Smooth muscle cell (in vitro differentiated cells): ENCODE measurements around the gene BRSK1. TPM values are rescaled to one million over a fixed set of nuclear protein-coding genes. Genes with fewer than 3 reads are reported as not detected.

Experiments
- DNase-seq: peaks from one replicate; lab custom pipeline; 2025; ENCODE audit not compliant: unreplicated experiment; lab: John Stamatoyannopoulos, UW
- H2AFZ ChIP-seq: fragments of 200-600 bp; sonication (generic); 2 replicates; pipeline ENCODE4 v1.6.0; 2016; ENCODE audit warnings: antibody characterized with exemption, low read depth, mild to moderate bottlenecking
- H3F3A ChIP-seq: fragments of 200-600 bp; sonication (generic); 2 replicates; pipeline ENCODE4 v1.6.0; 2017; ENCODE audit warnings: antibody characterized with exemption, low read depth
- H3K27ac ChIP-seq: fragments of 200-600 bp; sonication (generic); 2 replicates; pipeline ENCODE4 v1.5.1; 2016; ENCODE audit warnings: low read depth, mild to moderate bottlenecking
- H3K27me3 ChIP-seq: fragments of 200-600 bp; sonication (generic); 2 replicates; pipeline ENCODE4 v1.6.1; 2016; ENCODE audit warnings: low read depth, mild to moderate bottlenecking
- H3K36me3 ChIP-seq: fragments of 200-600 bp; sonication (generic); 2 replicates; pipeline ENCODE4 v1.5.1; 2016; ENCODE audit warnings: low read depth
- H3K4me1 ChIP-seq: fragments of 200-600 bp; sonication (generic); 2 replicates; pipeline ENCODE4 v1.5.1; 2016; ENCODE audit warnings: low read depth
- H3K4me2 ChIP-seq: fragments of 200-600 bp; sonication (generic); 2 replicates; pipeline ENCODE4 v1.6.0; 2016; ENCODE audit warnings: mild to moderate bottlenecking
- H3K4me3 ChIP-seq: fragments of 200-600 bp; sonication (generic); 2 replicates; pipeline ENCODE4 v1.5.1; 2016; ENCODE audit warnings: mild to moderate bottlenecking
- H3K79me2 ChIP-seq: fragments of 200-600 bp; sonication (generic); 2 replicates; pipeline ENCODE4 v1.6.0; 2016; ENCODE audit warnings: low read depth, mild to moderate bottlenecking
- H3K9ac ChIP-seq: fragments of 200-600 bp; sonication (generic); 2 replicates; pipeline ENCODE4 v1.6.0; 2016; ENCODE audit warnings: low read depth
- H3K9me3 ChIP-seq: fragments of 200-600 bp; sonication (generic); replicated peaks from 2 replicates; pipeline ENCODE4 v1.5.1; 2016; ENCODE audit warnings: low read depth
- H4K20me1 ChIP-seq: fragments of 200-600 bp; sonication (generic); 2 replicates; pipeline ENCODE4 v1.6.0; 2016; ENCODE audit warnings: low read depth
- CTCF ChIP-seq: fragments of 200-600 bp; sonication (generic); IDR thresholded peaks from 2 replicates; pipeline ENCODE4 v1.5.1; 2017; ENCODE audit warnings: borderline replicate concordance, mild to moderate bottlenecking, antibody characterized with exemption; ENCODE audit not compliant: insufficient read depth, poor library complexity, severe bottlenecking
- WGBS: methylation state at CpG from one replicate; pipeline ENCODE4 v1.1.7; 2016; ENCODE audit warnings: low lambda C conversion rate; 5-methylcytosine and 5-hydroxymethylcytosine counted together
- polyA plus RNA-seq: library from polyadenylated mRNA; unstranded; fragments of >200 nt; fragmentation: Nextera tagmentation; extraction: Ambion mirVana; gene quantifications from 2 replicates; pipeline ENCODE4 v1.2.1, GENCODE V29; 2016
- total RNA-seq: library from RNA; depleted of rRNA; stranded (reverse); fragments of >200 nt; gene quantifications from 2 replicates; pipeline ENCODE4 v1.2.3, GENCODE V29; 2014

BRSK1 gene
- total and polyA plus RNA-seq, 2 experiments from 2014 or later, result 3.0 to 5.0 TPM

- H4K20me1 ChIP-seq, result peaks cover 100% of the 10 kb centered on the region
- H3K27ac ChIP-seq, result no peak overlapping the region
- H3K36me3 ChIP-seq, result no peaks in the 10 kb centered on the region
- H3K4me2 ChIP-seq, result no peak overlapping the region
- no peak overlapping the region for H3K9ac ChIP-seq
- no peak for DNase-seq
- WGBS, result 95% methylated on average over 21 of the region's 21 CpGs
- no peaks in the 10 kb centered on the region for H3F3A ChIP-seq
- TF ChIP-seq CTCF, result no peak
- peaks cover 100% of the 10 kb centered on the region for H3K79me2 ChIP-seq
- H2AFZ ChIP-seq, result no peak overlapping the region
- no peaks in the 10 kb centered on the region for H3K27me3 ChIP-seq
- H3K9me3 ChIP-seq, result no peaks in the 10 kb centered on the region
- peaks cover 22% of the 10 kb centered on the region for H3K4me1 ChIP-seq
- H3K4me3 ChIP-seq, result no peak overlapping the region
These were observed 30.8 kb upstream of the BRSK1 start for GRCh38 chr19:55252760-55253663.

- H3K27ac ChIP-seq, result no peak overlapping the region
- H3K9ac ChIP-seq, result no peak overlapping the region
- TF ChIP-seq CTCF, result no peak
- H3K27me3 ChIP-seq, result no peaks in the 10 kb centered on the region
- no peaks in the 10 kb centered on the region for H3K9me3 ChIP-seq
- H3K4me2 ChIP-seq, result no peak overlapping the region
- no peak for DNase-seq
- H3K4me1 ChIP-seq, result peaks cover 22% of the 10 kb centered on the region
- H2AFZ ChIP-seq, result no peak overlapping the region
- H3K4me3 ChIP-seq, result no peak overlapping the region
- H3K79me2 ChIP-seq, result peaks cover 93% of the 10 kb centered on the region
- H4K20me1 ChIP-seq, result peaks cover 92% of the 10 kb centered on the region
- WGBS, result 88% methylated on average over 23 of the region's 23 CpGs
- H3F3A ChIP-seq, result no peaks in the 10 kb centered on the region
- H3K36me3 ChIP-seq, result no peaks in the 10 kb centered on the region
These were observed 29.8 kb upstream of the BRSK1 start for GRCh38 chr19:55253842-55254624.

GRCh38 chr19:55254625-55254977 lies 29.2 kb upstream of the BRSK1 start:
- 93% methylated on average over 6 of the region's 6 CpGs for WGBS
- peaks cover 86% of the 10 kb centered on the region for H4K20me1 ChIP-seq

More at GRCh38 chr19:55254625-55254977, 29.2 kb upstream of the BRSK1 start:
- Histone ChIP-seq H3K27me3 (no peaks in the 10 kb centered on the region), H3K36me3 (no peaks in the 10 kb centered on the region), H3F3A (peaks cover 3% of the 10 kb centered on the region), H3K9me3 (no peaks in the 10 kb centered on the region), H3K4me3 (no peak overlapping the region), H3K4me1 (peaks cover 23% of the 10 kb centered on the region), H3K79me2 (peaks cover 87% of the 10 kb centered on the region), H3K9ac (no peak overlapping the region), H3K4me2 (no peak overlapping the region), H2AFZ (no peak overlapping the region), H3K27ac (no peak overlapping the region)
- DNase-seq, result no peak
- no peak for TF ChIP-seq CTCF
